GM19324 (cell line): ENCODE data around the gene TEAD1.

ENCODE experiments used
- ATAC-seq: cut with Tn5 transposase; IDR thresholded peaks from one replicate; pipeline ENCODE4 v1.9.1; 2021; ENCODE audit warnings: mild to moderate bottlenecking, moderate library complexity; ENCODE audit not compliant: unreplicated experiment, low FRiP score

TEAD1 gene

GRCh38 chr11:12784445-12784844 lies 110.2 kb downstream of the TEAD1 start:
- ATAC-seq = no peak

- no peak for ATAC-seq
Observed at GRCh38 chr11:12784987-12785386, 110.8 kb downstream of the TEAD1 start.

- ATAC-seq = no peak
Observed at GRCh38 chr11:12785901-12786300, 111.7 kb downstream of the TEAD1 start.

GRCh38 chr11:12786450-12786849 lies 112.2 kb downstream of the TEAD1 start:
- ATAC-seq = no peak

GRCh38 chr11:12786891-12787290 lies 112.7 kb downstream of the TEAD1 start:
- no peak for ATAC-seq

- ATAC-seq = no peak
Observed at GRCh38 chr11:12787847-12788246, 113.6 kb downstream of the TEAD1 start.

- ATAC-seq = no peak
Observed at GRCh38 chr11:12789054-12789453, 114.8 kb downstream of the TEAD1 start.

- no peak for ATAC-seq
Observed at GRCh38 chr11:12789596-12790215, 115.5 kb downstream of the TEAD1 start.

- ATAC-seq = no peak
Observed at GRCh38 chr11:12790861-12791616, 116.8 kb downstream of the TEAD1 start.

- no peak for ATAC-seq
Observed at GRCh38 chr11:12792018-12792417, 117.8 kb downstream of the TEAD1 start.

- ATAC-seq = no peak
Observed at GRCh38 chr11:12792590-12792989, 118.4 kb downstream of the TEAD1 start.

- ATAC-seq = no peak
Observed at GRCh38 chr11:12793065-12793464, 118.8 kb downstream of the TEAD1 start.

- ATAC-seq = no peak
Observed at GRCh38 chr11:12793506-12793905, 119.3 kb downstream of the TEAD1 start.

GRCh38 chr11:12794576-12795230 lies 120.5 kb downstream of the TEAD1 start:
- no peak for ATAC-seq

GRCh38 chr11:12797996-12798395 lies 123.8 kb downstream of the TEAD1 start:
- no peak for ATAC-seq

GRCh38 chr11:12798609-12799011 lies 124.4 kb downstream of the TEAD1 start:
- ATAC-seq = no peak

GRCh38 chr11:12799334-12799835 lies 125.2 kb downstream of the TEAD1 start:
- ATAC-seq = no peak

- no peak for ATAC-seq
Observed at GRCh38 chr11:12800032-12800671, 125.9 kb downstream of the TEAD1 start.

- no peak for ATAC-seq
Observed at GRCh38 chr11:12800871-12801270, 126.7 kb downstream of the TEAD1 start.

- no peak for ATAC-seq
Observed at GRCh38 chr11:12801976-12802375, 127.8 kb downstream of the TEAD1 start.
